ENCODE measurements around the gene PRXL2B.

DNA sequence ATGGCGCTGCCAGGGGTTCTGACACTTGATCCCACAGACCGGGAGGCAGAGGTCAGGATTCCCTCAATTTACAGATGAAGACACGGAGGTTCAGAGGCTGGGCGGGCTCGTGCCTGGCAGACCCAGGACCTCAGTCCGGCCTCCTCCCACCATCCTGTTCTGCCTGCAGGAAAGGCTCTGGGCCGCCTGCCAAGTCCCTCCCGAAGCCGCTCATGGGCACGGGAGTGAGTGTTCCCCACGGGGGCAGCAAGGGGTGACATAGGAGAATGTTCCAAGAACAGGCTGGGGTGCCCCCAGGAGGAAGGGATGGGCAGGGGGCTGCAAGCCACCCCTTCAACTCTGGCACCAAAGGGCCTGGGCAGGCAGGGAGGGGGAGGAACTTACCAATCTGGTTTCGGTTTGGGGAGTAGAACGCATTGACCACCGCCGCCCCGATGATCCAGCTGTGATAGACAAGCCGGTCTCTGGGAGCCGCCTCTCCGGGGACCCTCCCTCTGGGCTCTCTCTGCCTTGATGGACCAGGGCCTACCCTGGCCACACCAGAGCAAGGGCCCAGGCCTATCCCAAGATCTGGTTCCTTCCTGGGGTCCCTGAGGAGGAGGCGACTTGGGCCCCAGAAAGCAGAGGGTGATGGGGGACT lies 7.5 kb downstream of the PRXL2B start:
- TF ChIP-seq, protein P1, sequence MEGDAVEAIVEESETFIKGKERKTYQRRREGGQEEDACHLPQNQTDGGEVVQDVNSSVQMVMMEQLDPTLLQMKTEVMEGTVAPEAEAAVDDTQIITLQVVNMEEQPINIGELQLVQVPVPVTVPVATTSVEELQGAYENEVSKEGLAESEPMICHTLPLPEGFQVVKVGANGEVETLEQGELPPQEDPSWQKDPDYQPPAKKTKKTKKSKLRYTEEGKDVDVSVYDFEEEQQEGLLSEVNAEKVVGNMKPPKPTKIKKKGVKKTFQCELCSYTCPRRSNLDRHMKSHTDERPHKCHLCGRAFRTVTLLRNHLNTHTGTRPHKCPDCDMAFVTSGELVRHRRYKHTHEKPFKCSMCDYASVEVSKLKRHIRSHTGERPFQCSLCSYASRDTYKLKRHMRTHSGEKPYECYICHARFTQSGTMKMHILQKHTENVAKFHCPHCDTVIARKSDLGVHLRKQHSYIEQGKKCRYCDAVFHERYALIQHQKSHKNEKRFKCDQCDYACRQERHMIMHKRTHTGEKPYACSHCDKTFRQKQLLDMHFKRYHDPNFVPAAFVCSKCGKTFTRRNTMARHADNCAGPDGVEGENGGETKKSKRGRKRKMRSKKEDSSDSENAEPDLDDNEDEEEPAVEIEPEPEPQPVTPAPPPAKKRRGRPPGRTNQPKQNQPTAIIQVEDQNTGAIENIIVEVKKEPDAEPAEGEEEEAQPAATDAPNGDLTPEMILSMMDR (conservative IDR thresholded peaks at IDR 0.05) = no peak
- TF ChIP-seq ZFX (IDR thresholded peaks at IDR 0.05) = no peak

All from C4-2B (cell line).